Karpas-422 (cell line): ENCODE results near the gene TARDBP. TPM values are rescaled to one million over a fixed set of nuclear protein-coding genes. Genes with fewer than 3 reads are reported as not detected.
A peak's percentile ranks its signal among the peaks of the same experiment; 100 is the strongest.
"Not testable (repeated sequence)": the region's sequence is repeated elsewhere in the genome, so short reads cannot be mapped to it uniquely, and the experiment has no call there.

Source experiments
- DNase-seq: peaks from one replicate; pipeline ENCODE4 v3.0.0-alpha.2; 2015
- H2AFZ ChIP-seq: fragments of 200-600 bp; sonication (generic); 2 replicates; pipeline ENCODE4 v1.6.1; 2014; ENCODE audit warnings: antibody characterized with exemption, low read length, mixed read lengths
- H3K27ac ChIP-seq: fragments of 200-600 bp; sonication (generic); 2 replicates; pipeline ENCODE4 v1.5.1; 2014; ENCODE audit warnings: mild to moderate bottlenecking, low read length, moderate library complexity
- H3K27me3 ChIP-seq: fragments of 200-600 bp; sonication (generic); 2 replicates; pipeline ENCODE4 v1.6.1; 2014; ENCODE audit warnings: low read length, mixed read lengths
- H3K36me3 ChIP-seq: fragments of 200-600 bp; sonication (generic); 2 replicates; pipeline ENCODE4 v1.6.1; 2014; ENCODE audit warnings: low read length, mixed read lengths; ENCODE audit not compliant: insufficient read depth
- H3K4me1 ChIP-seq: fragments of 200-600 bp; sonication (generic); 2 replicates; pipeline ENCODE4 v1.6.1; 2014; ENCODE audit warnings: mild to moderate bottlenecking, low read length, mixed read lengths
- H3K4me2 ChIP-seq: fragments of 200-600 bp; sonication (generic); 2 replicates; pipeline ENCODE4 v1.6.1; 2014; ENCODE audit warnings: low read length, low read depth, mild to moderate bottlenecking; ENCODE audit not compliant: poor library complexity, severe bottlenecking
- H3K4me3 ChIP-seq: fragments of 200-600 bp; sonication (generic); 2 replicates; pipeline ENCODE4 v1.5.1; 2014; ENCODE audit warnings: mild to moderate bottlenecking, antibody characterized with exemption, low read length, mixed read lengths
- H3K79me2 ChIP-seq: fragments of 200-600 bp; sonication (generic); 2 replicates; pipeline ENCODE4 v1.6.1; 2014; ENCODE audit warnings: mild to moderate bottlenecking, low read length, mixed read lengths
- H3K9ac ChIP-seq: fragments of 200-600 bp; sonication (generic); 2 replicates; pipeline ENCODE4 v1.6.0; 2014; ENCODE audit warnings: low read length
- H3K9me2 ChIP-seq: fragments of 200-600 bp; sonication (generic), shearing (Covaris generic); replicated peaks from 2 replicates; pipeline ENCODE4 v1.6.0; 2014; ENCODE audit warnings: mild to moderate bottlenecking, low read length, moderate library complexity; ENCODE audit not compliant: insufficient read depth
- H3K9me3 ChIP-seq: fragments of 300-700, 200-600 bp; sonication (generic); 2 replicates; pipeline ENCODE4 v1.6.1; 2014; ENCODE audit warnings: low read length, mixed read lengths
- H4K20me1 ChIP-seq: fragments of 200-600 bp; sonication (generic); 2 replicates; pipeline ENCODE4 v1.6.1; 2014; ENCODE audit warnings: mild to moderate bottlenecking, antibody characterized with exemption, low read length, low read depth; ENCODE audit not compliant: insufficient read depth
- total RNA-seq: library from RNA; depleted of rRNA; stranded (reverse); fragments of >200 nt; shearing (Covaris generic); gene quantifications from 2 replicates; pipeline ENCODE4 v1.2.3, GENCODE V29; 2014; ENCODE audit warnings: low replicate concordance; rRNA removed

Gene TARDBP
- total RNA-seq, 1 experiment from 2014 or later, result 63.8 TPM

DNA sequence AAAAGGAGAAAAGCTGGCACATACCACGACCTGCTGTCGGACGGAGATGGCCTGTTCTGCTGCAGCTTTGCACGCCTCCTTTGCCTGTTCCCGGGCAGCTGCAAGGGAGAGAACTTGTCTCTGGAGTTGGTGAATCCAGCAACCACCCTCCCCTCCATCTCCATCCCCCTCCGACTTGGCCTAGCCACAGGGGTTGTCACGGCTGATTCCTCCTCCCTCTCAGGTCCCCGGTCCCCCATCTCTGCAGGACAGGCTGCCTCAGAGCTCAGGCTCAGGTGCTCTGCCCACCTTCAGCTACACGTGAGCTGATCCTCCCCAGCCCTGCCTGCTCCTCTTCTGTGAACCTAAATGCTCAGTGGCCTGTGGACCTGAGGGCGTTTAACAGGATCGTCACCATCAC is 58.4 kb downstream of the TARDBP start:
- Histone ChIP-seq H3K27me3 (no peaks in the 10 kb centered on the region), H3K27ac (peak overlapping the region; percentile 97), H3K9me3 (no peaks in the 10 kb centered on the region), H4K20me1 (0 out of 2 replicates have a peak, but pooled peaks cover 4% of the 10 kb centered on the region), H3K9ac (peak overlapping the region; percentile 66), H3K36me3 (peaks cover 33% of the 10 kb centered on the region), H3K4me2 (peak overlapping the region; percentile 78), H2AFZ (no peak overlapping the region), H3K79me2 (peaks cover 3% of the 10 kb centered on the region), H3K9me2 (no peaks in the 10 kb centered on the region), H3K4me1 (peaks cover 36% of the 10 kb centered on the region), H3K4me3 (no peak overlapping the region)
- DNase-seq, result no peak

DNA sequence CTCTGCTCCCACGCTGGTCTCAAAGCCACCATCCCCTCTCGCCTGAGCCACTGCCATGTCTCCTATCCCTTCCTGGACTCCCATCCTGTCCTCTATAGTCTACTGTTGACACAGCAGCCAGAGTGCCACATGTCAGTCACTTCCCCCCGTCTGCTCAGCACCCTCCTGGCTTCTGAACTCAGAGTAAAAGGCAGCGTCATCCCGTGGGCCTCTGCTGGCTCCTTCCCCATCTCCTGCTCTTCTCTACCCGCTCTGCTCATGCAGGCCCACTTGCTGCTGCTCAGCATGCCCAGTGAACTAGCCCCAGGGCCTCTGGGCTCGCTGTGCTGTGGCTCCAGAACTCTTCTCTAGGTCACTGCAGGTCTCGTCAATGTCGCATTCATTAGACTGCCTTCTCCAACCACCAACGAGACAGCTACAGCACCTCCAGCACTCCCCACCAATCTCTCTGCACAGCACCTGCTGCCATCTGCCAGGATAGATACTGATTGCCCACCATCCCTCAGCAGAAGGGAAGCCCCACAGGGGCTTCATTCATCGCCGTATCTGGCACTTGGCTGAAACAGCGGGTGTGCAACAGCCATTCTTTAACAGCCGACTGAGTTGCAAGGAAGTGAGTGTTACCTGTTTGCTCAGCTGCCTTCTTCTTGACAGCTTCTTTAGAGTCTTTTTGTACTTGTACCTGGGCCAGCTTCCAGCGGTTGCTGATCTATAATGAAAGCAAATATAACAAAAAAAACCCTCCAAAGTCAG is 59.2 kb downstream of the TARDBP start:
- Histone ChIP-seq H3K9me3 (no peaks in the 10 kb centered on the region), H3K9me2 (no peaks in the 10 kb centered on the region), H3K27me3 (no peaks in the 10 kb centered on the region), H3K27ac (peak overlapping the region; percentile 97), H2AFZ (no peak overlapping the region), H3K4me1 (peaks cover 36% of the 10 kb centered on the region), H3K36me3 (peaks cover 34% of the 10 kb centered on the region), H3K79me2 (peaks cover 3% of the 10 kb centered on the region), H4K20me1 (0 out of 2 replicates have a peak, but pooled peaks cover 4% of the 10 kb centered on the region), H3K9ac (peak overlapping the region; percentile 66), H3K4me3 (peak overlapping the region; percentile 59), H3K4me2 (peak overlapping the region; percentile 78)
- DNase-seq, result peak; percentile 61

DNA sequence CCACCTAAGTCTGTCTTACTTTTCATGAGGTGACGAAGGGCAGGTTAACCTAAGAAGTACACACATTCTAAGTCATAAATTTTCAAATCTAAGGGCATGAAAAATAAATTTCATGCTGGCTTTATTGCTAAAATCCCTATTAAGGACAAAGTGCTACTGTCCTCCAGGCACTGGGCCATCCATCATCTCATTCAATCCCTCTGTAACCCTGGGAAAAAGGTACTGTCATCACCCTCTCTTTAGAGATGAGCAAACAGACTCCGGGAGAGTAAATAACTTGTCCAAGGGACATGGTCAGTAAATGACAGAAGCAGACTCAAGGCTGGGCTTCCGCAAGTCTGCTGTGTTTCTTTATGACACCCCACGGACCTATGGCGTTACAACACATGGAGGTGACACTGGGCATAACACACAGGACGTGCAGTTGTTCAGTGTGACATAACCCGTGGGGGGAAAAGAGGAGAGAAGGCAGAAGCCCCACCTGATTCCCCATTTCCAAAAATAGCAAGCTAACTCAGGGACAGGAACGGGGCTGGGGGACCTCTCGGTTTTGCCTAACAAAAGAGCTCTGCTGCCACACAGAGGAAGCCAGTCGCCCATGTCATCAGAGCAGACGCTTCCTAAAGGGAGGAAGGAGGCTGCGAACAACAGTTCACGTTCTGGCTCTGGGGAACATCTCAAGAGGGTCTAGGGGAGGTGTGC is 59.9 kb downstream of the TARDBP start:
- H2AFZ ChIP-seq, result no peak overlapping the region
- peak; percentile 87 for DNase-seq
- no peaks in the 10 kb centered on the region for H3K9me3 ChIP-seq
- H3K4me2 ChIP-seq, result peak overlapping the region; percentile 78
- H3K27ac ChIP-seq, result peak overlapping the region; percentile 97
- peak overlapping the region; percentile 59 for H3K4me3 ChIP-seq
- H3K27me3 ChIP-seq, result no peaks in the 10 kb centered on the region
- H3K4me1 ChIP-seq, result peaks cover 36% of the 10 kb centered on the region
- H3K9me2 ChIP-seq, result no peaks in the 10 kb centered on the region
- 0 out of 2 replicates have a peak, but pooled peaks cover 4% of the 10 kb centered on the region for H4K20me1 ChIP-seq
- H3K79me2 ChIP-seq, result peaks cover 3% of the 10 kb centered on the region
- H3K36me3 ChIP-seq, result peaks cover 34% of the 10 kb centered on the region
- H3K9ac ChIP-seq, result peak overlapping the region; percentile 66

DNA sequence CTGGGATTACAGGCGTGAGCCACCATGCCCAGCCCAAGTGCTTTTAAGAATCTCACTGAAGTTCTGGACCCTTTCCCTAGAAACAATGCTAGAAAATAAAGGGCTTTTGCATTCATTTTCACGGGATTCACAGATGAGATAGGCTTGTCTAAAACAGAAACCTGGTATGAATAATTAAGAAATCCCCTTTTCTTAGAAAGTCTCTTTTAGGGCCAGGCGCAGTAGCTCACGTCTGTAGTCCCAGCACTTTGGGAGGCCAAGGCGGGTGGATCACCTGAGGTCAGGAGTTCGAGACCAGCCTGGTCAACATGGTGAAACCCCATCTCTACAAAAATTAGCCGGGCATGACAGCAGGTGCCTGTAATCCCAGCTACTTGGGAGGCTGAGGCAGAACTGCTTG is 60.9 kb downstream of the TARDBP start:
- not testable (repeated sequence) for H3K79me2 ChIP-seq, H3K9me3 ChIP-seq, H3K9ac ChIP-seq, H3K9me2 ChIP-seq, DNase-seq, H3K27me3 ChIP-seq, H3K4me3 ChIP-seq, H2AFZ ChIP-seq, H4K20me1 ChIP-seq
- Histone ChIP-seq H3K4me2 (peak overlapping the region; percentile 78), H3K27ac (peak overlapping the region; percentile 97), H3K4me1 (peaks cover 36% of the 10 kb centered on the region), H3K36me3 (peaks cover 27% of the 10 kb centered on the region)

Other genes with a start within 250 kb of the TARDBP start
- 1.3 TPM in 2 replicates for gene CASZ1, start 216.0 kb upstream of the TARDBP start, total RNA-seq
- not detected in 2 replicates for gene MASP2, start 34.6 kb downstream of the TARDBP start, total RNA-seq
- 50.3 and 54.0 TPM in 2 replicates for gene SRM, start 47.4 kb downstream of the TARDBP start, total RNA-seq
- 47.8 and 72.0 TPM in 2 replicates for gene EXOSC10, start 87.2 kb downstream of the TARDBP start, total RNA-seq
- gene ANGPTL7, start 176.7 kb downstream of the TARDBP start, total RNA-seq, result not detected in 2 replicates
- 36.4 and 50.1 TPM in 2 replicates for gene MTOR, start 249.9 kb downstream of the TARDBP start, total RNA-seq